Superior temporal gyrus (tissue), 1 donor: Measurements from ENCODE around the gene NANP.
"Not testable (repeated sequence)": the region's sequence is repeated elsewhere in the genome, so short reads cannot be mapped to it uniquely, and the experiment has no call there.

Source experiments
- DNase-seq: peaks from one replicate; pipeline ENCODE4 v3.0.0-alpha.2; 2016; ENCODE audit errors: extremely low spot score

NANP gene

GRCh38 chr20:25623736-25624499 is at the start of gene NANP:
Gene NANP, minus strand, starts transcription at chr20:25624014. Its CDS starts 66 bp downstream, at chr20:25623948.
- DNase-seq, result peak; percentile 95

- no peak for DNase-seq
Measured at GRCh38 chr20:25672659-25673235, 48.9 kb upstream of the NANP start.

- no peak for DNase-seq
Measured at GRCh38 chr20:25669826-25670422, 46.1 kb upstream of the NANP start.

- no peak for DNase-seq
Measured at GRCh38 chr20:25668446-25668845, 44.6 kb upstream of the NANP start.

GRCh38 chr20:25659999-25660398 is 36.2 kb upstream of the NANP start:
- no peak for DNase-seq

GRCh38 chr20:25654487-25654886 is 30.7 kb upstream of the NANP start:
- DNase-seq, result no peak

- not testable (repeated sequence) for DNase-seq
Measured at GRCh38 chr20:25652866-25653265, 29.1 kb upstream of the NANP start.

GRCh38 chr20:25644814-25645213 is 21.0 kb upstream of the NANP start:
- no peak for DNase-seq

- DNase-seq, result no peak
Measured at GRCh38 chr20:25643716-25644115, 19.9 kb upstream of the NANP start.

- no peak for DNase-seq
Measured at GRCh38 chr20:25637247-25637646, 13.4 kb upstream of the NANP start.

GRCh38 chr20:25632940-25633790 is 9.4 kb upstream of the NANP start:
- no peak for DNase-seq

GRCh38 chr20:25630615-25631014 is 6.8 kb upstream of the NANP start:
- not testable (repeated sequence) for DNase-seq

- DNase-seq, result no peak
Measured at GRCh38 chr20:25629816-25630499, 6.1 kb upstream of the NANP start.

- DNase-seq, result no peak
Measured at GRCh38 chr20:25626779-25627178, 3.0 kb upstream of the NANP start.

- no peak for DNase-seq
Measured at GRCh38 chr20:25624500-25624939, 706 bp upstream of the NANP start.

GRCh38 chr20:25623225-25623735 is 534 bp downstream of the NANP start:
- peak; percentile 17 for DNase-seq

- DNase-seq, result peak; percentile 15
Measured at GRCh38 chr20:25622450-25623224, 1.2 kb downstream of the NANP start.

GRCh38 chr20:25622049-25622448 is 1.8 kb downstream of the NANP start:
- no peak for DNase-seq

GRCh38 chr20:25619514-25619913 is 4.3 kb downstream of the NANP start:
- DNase-seq, result no peak

GRCh38 chr20:25608774-25609173 is 15.0 kb downstream of the NANP start:
- no peak for DNase-seq
